Measurements from ENCODE around the gene CPLX1. TPM values are rescaled to one million over a fixed set of nuclear protein-coding genes. Genes with fewer than 3 reads are reported as not detected.

Gene CPLX1
- total RNA-seq, 1 donor = not detected

DNA sequence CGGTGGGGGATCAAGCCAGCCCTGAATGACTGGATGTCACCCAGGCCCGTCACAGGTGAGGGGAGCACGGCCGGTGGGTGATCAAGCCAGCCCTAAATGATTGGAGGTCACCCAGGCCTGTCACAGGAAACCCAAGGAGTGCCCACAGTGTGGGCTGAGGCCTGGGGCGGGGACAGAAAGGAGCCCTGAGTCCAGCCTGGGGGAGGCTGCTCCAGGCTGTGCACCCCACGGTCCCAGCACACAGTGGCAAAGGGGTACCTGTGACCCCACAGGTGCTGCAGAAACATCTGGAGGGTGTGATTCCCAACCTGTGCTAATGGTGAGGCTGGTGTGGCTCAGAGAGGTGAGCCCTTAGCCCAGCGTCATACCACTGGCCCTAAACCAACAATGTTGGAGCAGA, 6.2 kb upstream of the CPLX1 start:
- TF ChIP-seq CTCF (IDR thresholded peaks at IDR 0.05; ENCODE audit: extremely low read depth, low read depth, low read length) = no peak
- Histone ChIP-seq H3K27ac (ENCODE audit: low read depth, low read length) (no peak overlapping the region), H3K4me3 (ENCODE audit: insufficient read depth, low read length) (no peak overlapping the region), H4K20me1 (ENCODE audit: insufficient read depth, low read length) (no peaks in the 10 kb centered on the region), H3K9me3 (ENCODE audit: low read depth, low read length) (no peaks in the 10 kb centered on the region), H2AFZ (ENCODE audit: low read length) (no peak overlapping the region), H3K4me2 (ENCODE audit: insufficient read depth, low read length) (no peak overlapping the region), H3K4me1 (ENCODE audit: insufficient read depth, low read length) (no peaks in the 10 kb centered on the region), H3K79me2 (ENCODE audit: insufficient read depth, low read length) (no peaks in the 10 kb centered on the region), H3K36me3 (ENCODE audit: insufficient read depth, low read length) (no peaks in the 10 kb centered on the region), H3K27me3 (ENCODE audit: insufficient read depth, low read length) (peaks cover 24% of the 10 kb centered on the region)
- DNase-seq (ENCODE audit: insufficient read length, low spot score, missing footprints) = no peak

GRCh38 chr4:831483-831805, 5.5 kb upstream of the CPLX1 start:
- H3K36me3 ChIP-seq (ENCODE audit: insufficient read depth, low read length) = no peaks in the 10 kb centered on the region
- H3K27me3 ChIP-seq (ENCODE audit: insufficient read depth, low read length) = peaks cover 27% of the 10 kb centered on the region
- H3K4me2 ChIP-seq (ENCODE audit: insufficient read depth, low read length) = no peak overlapping the region
- no peak overlapping the region for H2AFZ ChIP-seq (ENCODE audit: low read length)
- no peak overlapping the region for H3K27ac ChIP-seq (ENCODE audit: low read depth, low read length)
- no peaks in the 10 kb centered on the region for H4K20me1 ChIP-seq (ENCODE audit: insufficient read depth, low read length)
- no peaks in the 10 kb centered on the region for H3K79me2 ChIP-seq (ENCODE audit: insufficient read depth, low read length)
- no peak overlapping the region for H3K4me3 ChIP-seq (ENCODE audit: insufficient read depth, low read length)
- TF ChIP-seq CTCF (IDR thresholded peaks at IDR 0.05; ENCODE audit: extremely low read depth, low read depth, low read length) = no peak
- H3K9me3 ChIP-seq (ENCODE audit: low read depth, low read length) = no peaks in the 10 kb centered on the region
- DNase-seq (ENCODE audit: insufficient read length, low spot score, missing footprints) = peak; percentile 73
- no peaks in the 10 kb centered on the region for H3K4me1 ChIP-seq (ENCODE audit: insufficient read depth, low read length)

GRCh38 chr4:830601-831482, 4.9 kb upstream of the CPLX1 start:
- TF ChIP-seq CTCF (IDR thresholded peaks at IDR 0.05; ENCODE audit: extremely low read depth, low read depth, low read length) = no peak
- no peak overlapping the region for H2AFZ ChIP-seq (ENCODE audit: low read length)
- no peaks in the 10 kb centered on the region for H3K4me1 ChIP-seq (ENCODE audit: insufficient read depth, low read length)
- H3K36me3 ChIP-seq (ENCODE audit: insufficient read depth, low read length) = no peaks in the 10 kb centered on the region
- H3K4me3 ChIP-seq (ENCODE audit: insufficient read depth, low read length) = no peak overlapping the region
- no peak overlapping the region for H3K4me2 ChIP-seq (ENCODE audit: insufficient read depth, low read length)
- no peak overlapping the region for H3K27ac ChIP-seq (ENCODE audit: low read depth, low read length)
- peak; percentile 86 for DNase-seq (ENCODE audit: insufficient read length, low spot score, missing footprints)
- H4K20me1 ChIP-seq (ENCODE audit: insufficient read depth, low read length) = no peaks in the 10 kb centered on the region
- H3K9me3 ChIP-seq (ENCODE audit: low read depth, low read length) = no peaks in the 10 kb centered on the region
- peaks cover 27% of the 10 kb centered on the region for H3K27me3 ChIP-seq (ENCODE audit: insufficient read depth, low read length)
- H3K79me2 ChIP-seq (ENCODE audit: insufficient read depth, low read length) = no peaks in the 10 kb centered on the region

GRCh38 chr4:829761-830600, 4.1 kb upstream of the CPLX1 start:
- Histone ChIP-seq H3K9me3 (ENCODE audit: low read depth, low read length) (no peaks in the 10 kb centered on the region), H4K20me1 (ENCODE audit: insufficient read depth, low read length) (no peaks in the 10 kb centered on the region), H3K79me2 (ENCODE audit: insufficient read depth, low read length) (no peaks in the 10 kb centered on the region), H3K4me3 (ENCODE audit: insufficient read depth, low read length) (no peak overlapping the region), H3K36me3 (ENCODE audit: insufficient read depth, low read length) (no peaks in the 10 kb centered on the region), H3K27me3 (ENCODE audit: insufficient read depth, low read length) (peaks cover 31% of the 10 kb centered on the region), H2AFZ (ENCODE audit: low read length) (no peak overlapping the region), H3K27ac (ENCODE audit: low read depth, low read length) (no peak overlapping the region), H3K4me1 (ENCODE audit: insufficient read depth, low read length) (no peaks in the 10 kb centered on the region), H3K4me2 (ENCODE audit: insufficient read depth, low read length) (no peak overlapping the region)
- DNase-seq (ENCODE audit: insufficient read length, low spot score, missing footprints) = peak; percentile 89
- no peak for TF ChIP-seq CTCF (IDR thresholded peaks at IDR 0.05; ENCODE audit: extremely low read depth, low read depth, low read length)

Measured in osteoblast (primary cell).